DOHH2 (cell line): ENCODE results near the gene FCGR2B.

ENCODE experiments used
- EZH2phosphoT487 ChIP-seq: fragments of 200-600 bp; sonication (generic); IDR thresholded peaks from 2 replicates; pipeline ENCODE4 v1.6.1; 2017; ENCODE audit warnings: borderline replicate concordance, mild to moderate bottlenecking, antibody characterized with exemption, low read length, moderate library complexity, mixed read lengths
- TF ChIP-seq, protein P1 (sequence below): fragments of 200-600 bp; sonication (generic); IDR thresholded peaks from one replicate; pipeline ENCODE4 v1.5.1; 2014; ENCODE audit warnings: antibody characterized with exemption, mild to moderate bottlenecking, low read depth, low read length; ENCODE audit not compliant: poor library complexity, severe bottlenecking

DNA sequence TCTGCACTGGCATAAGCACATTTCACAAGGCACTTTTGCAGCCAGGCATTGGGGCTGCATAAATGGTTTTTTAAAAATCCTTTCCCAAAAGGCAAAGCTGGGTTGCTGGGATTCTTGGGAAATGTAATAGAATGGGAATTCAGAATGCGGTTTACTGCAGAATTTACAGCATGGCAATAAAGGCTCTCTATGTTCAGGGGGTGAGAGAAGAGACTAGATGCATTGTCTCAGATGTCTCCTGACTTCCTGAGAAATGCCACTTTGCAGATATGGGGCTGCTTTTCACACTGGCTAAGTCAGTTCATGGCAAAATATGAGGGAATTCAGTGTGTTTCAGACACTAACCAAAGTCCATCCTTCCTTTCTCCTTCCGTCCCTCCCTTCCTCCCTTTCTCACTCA, 13.5 kb downstream of the FCGR2B start:
- TF ChIP-seq, protein P1, sequence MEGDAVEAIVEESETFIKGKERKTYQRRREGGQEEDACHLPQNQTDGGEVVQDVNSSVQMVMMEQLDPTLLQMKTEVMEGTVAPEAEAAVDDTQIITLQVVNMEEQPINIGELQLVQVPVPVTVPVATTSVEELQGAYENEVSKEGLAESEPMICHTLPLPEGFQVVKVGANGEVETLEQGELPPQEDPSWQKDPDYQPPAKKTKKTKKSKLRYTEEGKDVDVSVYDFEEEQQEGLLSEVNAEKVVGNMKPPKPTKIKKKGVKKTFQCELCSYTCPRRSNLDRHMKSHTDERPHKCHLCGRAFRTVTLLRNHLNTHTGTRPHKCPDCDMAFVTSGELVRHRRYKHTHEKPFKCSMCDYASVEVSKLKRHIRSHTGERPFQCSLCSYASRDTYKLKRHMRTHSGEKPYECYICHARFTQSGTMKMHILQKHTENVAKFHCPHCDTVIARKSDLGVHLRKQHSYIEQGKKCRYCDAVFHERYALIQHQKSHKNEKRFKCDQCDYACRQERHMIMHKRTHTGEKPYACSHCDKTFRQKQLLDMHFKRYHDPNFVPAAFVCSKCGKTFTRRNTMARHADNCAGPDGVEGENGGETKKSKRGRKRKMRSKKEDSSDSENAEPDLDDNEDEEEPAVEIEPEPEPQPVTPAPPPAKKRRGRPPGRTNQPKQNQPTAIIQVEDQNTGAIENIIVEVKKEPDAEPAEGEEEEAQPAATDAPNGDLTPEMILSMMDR: no peak
- TF ChIP-seq EZH2phosphoT487: no peak
